ENCODE data around the gene NR5A2.

- TF ChIP-seq CTCF (IDR thresholded peaks at IDR 0.05): no peak
- no peak for TF ChIP-seq POLR2A (IDR thresholded peaks at IDR 0.05)
Observed at GRCh38 chr1:200223613-200224012, 196.1 kb downstream of the NR5A2 start.
